Progenitor cell of endocrine pancreas (in vitro differentiated cells): Measurements from ENCODE around the gene CORO2B. TPM values are rescaled to one million over a fixed set of nuclear protein-coding genes. Genes with fewer than 3 reads are reported as not detected.

Experiments
- DNase-seq: peaks from one replicate; pipeline ENCODE4 v3.0.0; 2021; ENCODE audit warnings: low spot score; ENCODE audit not compliant: unreplicated experiment
- H3K27ac Mint-ChIP-seq: 2 replicates; pipeline ENCODE4 v1.8.0; 2021; ENCODE audit warnings: mild to moderate bottlenecking, moderate library complexity, mixed read lengths
- H3K27me3 Mint-ChIP-seq: 2 replicates; pipeline ENCODE4 v1.8.0; 2021; ENCODE audit warnings: mixed read lengths
- H3K36me3 Mint-ChIP-seq: 2 replicates; pipeline ENCODE4 v1.8.0; 2022; ENCODE audit warnings: mixed read lengths; ENCODE audit not compliant: insufficient read depth
- H3K4me1 Mint-ChIP-seq: 2 replicates; pipeline ENCODE4 v1.8.0; 2021; ENCODE audit warnings: low read depth, mixed read lengths
- H3K4me3 Mint-ChIP-seq: 2 replicates; pipeline ENCODE4 v1.8.0; 2021; ENCODE audit warnings: low read depth, mild to moderate bottlenecking, moderate library complexity, mixed read lengths
- H3K9me3 Mint-ChIP-seq: 2 replicates; pipeline ENCODE4 v1.8.0; 2021; ENCODE audit warnings: low read depth, mixed read lengths
- CTCF ChIP-seq: fragments of 200-600 bp; sonication (generic); IDR thresholded peaks from one replicate; pipeline ENCODE4 v1.5.0; 2021; ENCODE audit warnings: antibody characterized with exemption, mild to moderate bottlenecking; ENCODE audit not compliant: unreplicated experiment
- total RNA-seq: library from RNA; stranded (reverse); gene quantifications from 2 replicates; pipeline ENCODE4 v1.2.1, GENCODE V29; 2021

The CORO2B gene
- total RNA-seq, 1 donor from 2014 or later: 1.5 TPM

GRCh38 chr15:68683551-68683950 lies 104.8 kb downstream of the CORO2B start:
- DNase-seq: no peak
- Mint-ChIP-seq H3K27me3 (peaks cover 9% of the 10 kb centered on the region), H3K36me3 (no peaks in the 10 kb centered on the region), H3K9me3 (no peaks in the 10 kb centered on the region), H3K4me3 (no peak overlapping the region), H3K4me1 (no peaks in the 10 kb centered on the region), H3K27ac (no peak overlapping the region)
- TF ChIP-seq CTCF: no peak

- no peak for TF ChIP-seq CTCF
- DNase-seq: no peak
- no peaks in the 10 kb centered on the region for H3K36me3 Mint-ChIP-seq
- H3K4me3 Mint-ChIP-seq: no peak overlapping the region
- H3K9me3 Mint-ChIP-seq: no peaks in the 10 kb centered on the region
- H3K4me1 Mint-ChIP-seq: no peaks in the 10 kb centered on the region
- H3K27me3 Mint-ChIP-seq: peaks cover 9% of the 10 kb centered on the region
- no peak overlapping the region for H3K27ac Mint-ChIP-seq
These were observed 105.7 kb downstream of the CORO2B start for GRCh38 chr15:68684476-68684875.

GRCh38 chr15:68687136-68687735 lies 108.4 kb downstream of the CORO2B start:
- no peaks in the 10 kb centered on the region for H3K36me3 Mint-ChIP-seq
- H3K27ac Mint-ChIP-seq: no peak overlapping the region
- no peak for TF ChIP-seq CTCF
- no peaks in the 10 kb centered on the region for H3K4me1 Mint-ChIP-seq
- no peaks in the 10 kb centered on the region for H3K9me3 Mint-ChIP-seq
- H3K4me3 Mint-ChIP-seq: no peak overlapping the region
- DNase-seq: no peak
- peaks cover 2% of the 10 kb centered on the region for H3K27me3 Mint-ChIP-seq

GRCh38 chr15:68691705-68692104 lies 112.9 kb downstream of the CORO2B start:
- Mint-ChIP-seq H3K9me3 (no peaks in the 10 kb centered on the region), H3K27me3 (peaks cover 13% of the 10 kb centered on the region), H3K4me1 (no peaks in the 10 kb centered on the region), H3K27ac (no peak overlapping the region), H3K36me3 (no peaks in the 10 kb centered on the region), H3K4me3 (no peak overlapping the region)
- TF ChIP-seq CTCF: no peak
- DNase-seq: no peak

GRCh38 chr15:68693071-68693470 lies 114.3 kb downstream of the CORO2B start:
- TF ChIP-seq CTCF: no peak
- no peak for DNase-seq
- H3K27me3 Mint-ChIP-seq: peaks cover 19% of the 10 kb centered on the region
- H3K27ac Mint-ChIP-seq: no peak overlapping the region
- no peaks in the 10 kb centered on the region for H3K4me1 Mint-ChIP-seq
- H3K9me3 Mint-ChIP-seq: no peaks in the 10 kb centered on the region
- H3K36me3 Mint-ChIP-seq: no peaks in the 10 kb centered on the region
- H3K4me3 Mint-ChIP-seq: no peak overlapping the region
